Lung (tissue), 12 donors: ENCODE data around the gene CSMD2. TPM values are rescaled to one million over a fixed set of nuclear protein-coding genes. Genes with fewer than 3 reads are reported as not detected.
A peak's percentile ranks its signal among the peaks of the same experiment; 100 is the strongest.

Experiments used
- ATAC-seq: fragments of 200-7000 bp; cut with Tn5 transposase; one replicate; pipeline ENCODE4 v1.9.1; 2020; ENCODE audit warnings: moderate number of reproducible peaks; ENCODE audit not compliant: insufficient read depth, low FRiP score
- DNase-seq, 3 donors: peaks; one replicate each; pipeline ENCODE4 v3.0.0-alpha.2; 2013 to 2017
- H3K27ac ChIP-seq, 2 donors: one replicate each; pipeline ENCODE4 v1.5.1; 2013; ENCODE audit warnings: mild to moderate bottlenecking in 2 of 2, moderate library complexity in 2 of 2, control low read depth in 1 of 2, inconsistent platforms in 1 of 2, low read depth in 1 of 2, low read length in 1 of 2
- H3K27me3 ChIP-seq, 3 donors: one replicate each; pipeline ENCODE4 v1.5.1; 2013; ENCODE audit warnings: low read length in 2 of 3; ENCODE audit not compliant: control insufficient read depth in 3 of 3, insufficient read depth in 3 of 3
- H3K36me3 ChIP-seq, 4 donors: one replicate each; pipeline ENCODE4 v1.5.1; 2013; ENCODE audit warnings: low read length in 4 of 4, mild to moderate bottlenecking in 1 of 4, moderate library complexity in 1 of 4; ENCODE audit not compliant: control insufficient read depth in 4 of 4, insufficient read depth in 4 of 4
- H3K4me1 ChIP-seq, 5 donors: one replicate each; pipeline ENCODE4 v1.5.1; 2013; ENCODE audit warnings: low read length in 5 of 5, mild to moderate bottlenecking in 2 of 5, moderate library complexity in 1 of 5; ENCODE audit not compliant: control insufficient read depth in 5 of 5, insufficient read depth in 5 of 5
- H3K4me3 ChIP-seq: one replicate; pipeline ENCODE4 v1.5.1; 2013; ENCODE audit warnings: mild to moderate bottlenecking, control low read depth, moderate library complexity
- H3K9ac ChIP-seq, 2 donors: one replicate each; pipeline ENCODE4 v1.5.1; 2013; ENCODE audit warnings: low read length in 2 of 2, control low read depth in 1 of 2; ENCODE audit not compliant: insufficient read depth in 1 of 2
- H3K9me3 ChIP-seq, 4 donors: one replicate each; pipeline ENCODE4 v1.5.1; 2013; ENCODE audit warnings: low read length in 3 of 4, mild to moderate bottlenecking in 1 of 4, moderate library complexity in 1 of 4; ENCODE audit not compliant: control insufficient read depth in 4 of 4, insufficient read depth in 3 of 4
- WGBS, 2 donors: extraction: QIAGEN DNeasy Blood & Tissue Kit; methylation state at CpG; one replicate each; pipeline ENCODE4 v1.1.7; 2013; 5-methylcytosine and 5-hydroxymethylcytosine counted together
- polyA plus RNA-seq, 2 donors: library from polyadenylated mRNA; stranded (reverse); fragments of 200-250 nt; gene quantifications; one replicate each; pipeline ENCODE4 v1.2.1, GENCODE V29; 2013
- total RNA-seq, 2 donors: library from RNA; depleted of rRNA in 1 of 2; stranded (reverse); fragments of >200 nt in 1 of 2; gene quantifications; one replicate each; pipeline ENCODE4 v1.2.1, GENCODE V29; 2014 to 2021
- TF ChIP-seq, protein P1 (sequence below): IDR thresholded peaks from 2 replicates; pipeline ENCODE4 v1.5.1; 2012; ENCODE audit warnings: mild to moderate bottlenecking; ENCODE audit errors: control extremely low read depth, extremely low read depth
- donor health status: control.
- donor health status: control.
- donor health status: Bipolar disorder and iron deficiency.
- donor health status: healthy.
- donor health status: DM: yes; HTN: yes; CAD: no.

Gene CSMD2
- total and polyA plus RNA-seq, 4 donors, result 0.11 to 1.2 (median 0.39) TPM

DNA sequence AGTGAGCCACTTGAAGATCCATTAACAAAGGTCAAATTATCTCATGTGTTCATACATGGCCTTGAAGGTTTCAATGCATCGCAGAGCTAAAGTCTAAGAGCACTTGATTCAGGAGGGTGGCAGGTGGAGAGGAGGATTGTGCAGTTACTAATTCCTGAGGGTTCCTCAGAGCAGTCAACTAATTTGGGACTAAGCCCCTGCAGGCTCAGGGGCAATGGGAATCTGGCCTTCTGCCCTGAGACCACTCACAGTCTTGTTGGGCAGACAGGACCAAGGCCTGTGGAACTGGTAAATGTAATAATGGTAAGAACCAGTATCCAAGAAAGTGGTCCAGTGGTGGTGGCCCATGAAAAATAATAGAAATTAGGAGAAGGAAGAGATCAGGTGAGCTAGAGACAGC lies 428.5 kb downstream of the CSMD2 start:
- no peak overlapping the region for H3K27ac ChIP-seq
- TF ChIP-seq, protein P1, sequence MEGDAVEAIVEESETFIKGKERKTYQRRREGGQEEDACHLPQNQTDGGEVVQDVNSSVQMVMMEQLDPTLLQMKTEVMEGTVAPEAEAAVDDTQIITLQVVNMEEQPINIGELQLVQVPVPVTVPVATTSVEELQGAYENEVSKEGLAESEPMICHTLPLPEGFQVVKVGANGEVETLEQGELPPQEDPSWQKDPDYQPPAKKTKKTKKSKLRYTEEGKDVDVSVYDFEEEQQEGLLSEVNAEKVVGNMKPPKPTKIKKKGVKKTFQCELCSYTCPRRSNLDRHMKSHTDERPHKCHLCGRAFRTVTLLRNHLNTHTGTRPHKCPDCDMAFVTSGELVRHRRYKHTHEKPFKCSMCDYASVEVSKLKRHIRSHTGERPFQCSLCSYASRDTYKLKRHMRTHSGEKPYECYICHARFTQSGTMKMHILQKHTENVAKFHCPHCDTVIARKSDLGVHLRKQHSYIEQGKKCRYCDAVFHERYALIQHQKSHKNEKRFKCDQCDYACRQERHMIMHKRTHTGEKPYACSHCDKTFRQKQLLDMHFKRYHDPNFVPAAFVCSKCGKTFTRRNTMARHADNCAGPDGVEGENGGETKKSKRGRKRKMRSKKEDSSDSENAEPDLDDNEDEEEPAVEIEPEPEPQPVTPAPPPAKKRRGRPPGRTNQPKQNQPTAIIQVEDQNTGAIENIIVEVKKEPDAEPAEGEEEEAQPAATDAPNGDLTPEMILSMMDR, result no peak
- DNase-seq (no peak), ATAC-seq (no peak)
- H3K36me3 ChIP-seq, result no peaks in the 10 kb centered on the region
- H3K4me1 ChIP-seq, result no peaks in the 10 kb centered on the region
- no peak overlapping the region for H3K9ac ChIP-seq
- H3K4me3 ChIP-seq, result no peak overlapping the region
- H3K27me3 ChIP-seq, result peaks cover 0 to 12% (median 11%) of the 10 kb centered on the region in 3 donors
- 73 to 85% methylated on average over 1 of the region's 1 CpG for WGBS, 2 donors
- peaks cover 0 to 1% (median 0%) of the 10 kb centered on the region in 4 donors for H3K9me3 ChIP-seq

DNA sequence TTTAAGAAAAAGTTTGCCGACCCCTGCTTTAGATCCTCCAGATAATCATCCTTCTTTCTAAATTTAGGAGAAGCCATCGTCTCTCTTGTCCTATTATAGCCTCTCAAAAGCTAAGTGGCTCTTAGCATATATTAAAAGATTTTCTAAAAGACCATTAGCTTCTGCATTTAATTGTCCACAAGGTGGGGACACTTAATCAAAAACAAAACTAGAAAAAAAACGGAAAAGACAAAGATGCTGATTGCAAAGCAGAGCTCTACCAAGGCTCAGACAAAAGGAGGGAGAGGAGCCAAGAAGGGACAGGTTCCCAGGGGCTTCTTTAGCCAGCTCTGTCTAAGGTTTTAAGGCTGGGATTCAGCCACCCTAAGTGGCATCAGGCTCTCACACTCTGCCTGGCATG lies 429.4 kb downstream of the CSMD2 start:
- H3K9ac ChIP-seq, result no peak overlapping the region
- DNase-seq, result peak in 1 of 3 donors; percentile 1
- H3K36me3 ChIP-seq, result no peaks in the 10 kb centered on the region
- H3K4me3 ChIP-seq, result no peak overlapping the region
- TF ChIP-seq, protein P1, result no peak
- WGBS, 2 donors, result 13 to 20% methylated on average over 3 of the region's 3 CpGs
- no peak for ATAC-seq
- H3K4me1 ChIP-seq, result no peaks in the 10 kb centered on the region
- H3K9me3 ChIP-seq, result peaks cover 0 to 1% (median 0%) of the 10 kb centered on the region in 4 donors
- H3K27me3 ChIP-seq, result peaks cover 0 to 11% (median 8%) of the 10 kb centered on the region in 3 donors
- no peak overlapping the region for H3K27ac ChIP-seq

DNA sequence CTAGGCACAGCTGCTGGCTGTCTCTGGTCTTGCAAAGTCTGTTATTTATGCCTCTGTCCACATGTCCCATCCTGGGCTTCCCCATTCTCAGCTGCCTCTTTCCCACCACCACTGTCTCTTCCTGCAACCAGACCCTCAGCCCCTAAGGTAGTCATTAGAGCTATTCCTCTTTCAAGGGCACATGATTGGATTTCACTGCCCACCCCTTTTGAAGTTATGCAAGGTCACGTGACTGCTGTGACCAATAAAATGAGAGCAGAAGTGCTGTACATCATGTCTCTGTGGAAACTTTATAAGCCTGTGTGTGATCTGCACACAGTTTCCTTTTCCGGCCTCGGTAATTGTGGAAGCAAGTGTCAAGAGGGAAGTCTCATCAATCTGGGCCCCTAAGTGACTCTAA lies 437.7 kb downstream of the CSMD2 start:
- Histone ChIP-seq H3K9ac (no peak overlapping the region), H3K4me1 (no peaks in the 10 kb centered on the region), H3K4me3 (no peak overlapping the region), H3K27me3 (peaks cover 0 to 4% (median 0%) of the 10 kb centered on the region in 3 donors), H3K27ac (no peak overlapping the region), H3K36me3 (no peaks in the 10 kb centered on the region), H3K9me3 (peaks cover 0 to 3% (median 0%) of the 10 kb centered on the region in 4 donors)
- DNase-seq (no peak), ATAC-seq (no peak)
- TF ChIP-seq, protein P1, result no peak
- 44 to 59% methylated on average over 3 of the region's 3 CpGs for WGBS, 2 donors

DNA sequence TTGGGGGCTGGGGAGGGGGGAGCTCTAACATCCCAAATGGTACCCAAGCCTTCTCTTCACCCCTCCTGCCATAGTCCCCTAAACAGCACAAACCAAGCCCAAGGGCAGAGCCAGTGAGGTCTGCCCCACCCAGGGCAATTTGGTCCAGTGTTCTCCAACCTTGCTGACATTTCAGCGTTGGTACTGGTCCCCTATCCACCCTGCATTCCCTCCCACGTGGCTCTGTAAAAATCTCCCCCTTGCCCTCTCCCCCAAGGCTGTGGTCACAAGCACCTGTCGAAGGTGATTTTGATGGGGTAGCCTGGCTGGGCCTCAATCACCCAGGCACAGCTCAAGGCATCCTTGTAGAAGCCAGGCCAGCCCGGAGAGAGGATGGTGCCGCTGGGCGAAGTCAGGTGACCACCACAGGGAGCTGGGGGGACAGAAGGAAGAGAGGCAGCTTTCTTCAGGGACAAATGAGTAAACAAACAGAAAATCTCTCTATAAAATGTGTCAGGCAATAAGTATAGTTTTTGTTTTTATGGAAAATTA lies 438.7 kb downstream of the CSMD2 start:
- ATAC-seq (no peak), DNase-seq (no peak)
- WGBS, 2 donors, result 78 to 81% methylated on average over 6 of the region's 6 CpGs
- Histone ChIP-seq H3K36me3 (no peaks in the 10 kb centered on the region), H3K27ac (no peak overlapping the region), H3K9me3 (peaks cover 0 to 3% (median 0%) of the 10 kb centered on the region in 4 donors), H3K27me3 (no peaks in the 10 kb centered on the region), H3K4me3 (no peak overlapping the region), H3K4me1 (no peaks in the 10 kb centered on the region), H3K9ac (no peak overlapping the region)
- TF ChIP-seq, protein P1, result no peak
